ENCODE measurements around the gene TECTA.

DNA sequence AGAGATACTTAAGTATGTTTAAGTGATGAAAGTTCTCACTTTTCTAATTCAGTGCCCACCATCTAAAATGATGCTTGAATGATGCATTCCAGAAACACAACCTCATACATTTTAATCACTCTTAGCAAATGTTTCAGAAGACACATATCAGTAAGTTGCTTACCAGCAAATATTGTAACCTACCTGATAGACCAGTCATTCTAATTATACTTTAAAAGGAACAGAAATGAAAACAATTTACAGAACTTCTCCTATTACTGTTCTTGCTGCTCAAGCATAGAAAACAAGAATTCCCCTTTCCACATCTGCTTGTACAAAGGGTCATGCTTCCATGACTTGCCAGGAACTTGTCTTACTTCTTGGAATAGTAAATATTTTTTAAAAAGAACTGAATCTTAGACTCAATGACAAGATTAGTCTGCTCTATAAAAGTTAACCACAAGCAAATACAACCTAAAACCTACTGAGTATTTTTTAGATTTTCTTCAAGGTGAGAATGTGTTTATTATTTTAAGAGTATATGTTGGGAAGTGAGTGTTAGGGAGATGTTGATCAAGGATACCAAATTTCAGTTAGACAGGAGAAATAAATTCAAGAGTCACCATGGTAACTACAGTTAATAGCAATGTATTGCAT lies 109.5 kb downstream of the TECTA start:
- TF ChIP-seq, protein P1, sequence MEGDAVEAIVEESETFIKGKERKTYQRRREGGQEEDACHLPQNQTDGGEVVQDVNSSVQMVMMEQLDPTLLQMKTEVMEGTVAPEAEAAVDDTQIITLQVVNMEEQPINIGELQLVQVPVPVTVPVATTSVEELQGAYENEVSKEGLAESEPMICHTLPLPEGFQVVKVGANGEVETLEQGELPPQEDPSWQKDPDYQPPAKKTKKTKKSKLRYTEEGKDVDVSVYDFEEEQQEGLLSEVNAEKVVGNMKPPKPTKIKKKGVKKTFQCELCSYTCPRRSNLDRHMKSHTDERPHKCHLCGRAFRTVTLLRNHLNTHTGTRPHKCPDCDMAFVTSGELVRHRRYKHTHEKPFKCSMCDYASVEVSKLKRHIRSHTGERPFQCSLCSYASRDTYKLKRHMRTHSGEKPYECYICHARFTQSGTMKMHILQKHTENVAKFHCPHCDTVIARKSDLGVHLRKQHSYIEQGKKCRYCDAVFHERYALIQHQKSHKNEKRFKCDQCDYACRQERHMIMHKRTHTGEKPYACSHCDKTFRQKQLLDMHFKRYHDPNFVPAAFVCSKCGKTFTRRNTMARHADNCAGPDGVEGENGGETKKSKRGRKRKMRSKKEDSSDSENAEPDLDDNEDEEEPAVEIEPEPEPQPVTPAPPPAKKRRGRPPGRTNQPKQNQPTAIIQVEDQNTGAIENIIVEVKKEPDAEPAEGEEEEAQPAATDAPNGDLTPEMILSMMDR (IDR thresholded peaks at IDR 0.05): no peak
- no peak for TF ChIP-seq ZFX (IDR thresholded peaks at IDR 0.05; ENCODE audit: borderline replicate concordance)

Data from 22Rv1 (cell line).